Uterus (tissue), 2 donors: ENCODE results near the gene ATN1.

Experiments used
- POLR2A ChIP-seq, 2 donors: fragments of 450-650 bp; IDR thresholded peaks; one replicate each; pipeline ENCODE4 v1.6.1; 2016; ENCODE audit warnings: antibody characterized with exemption in 2 of 2, mild to moderate bottlenecking in 1 of 2, moderate library complexity in 1 of 2
- TF ChIP-seq, protein P1 (sequence below), 4 experiments: fragments of 200-600 bp in 2 of 4; fragments of 450-650 bp in 2 of 4; sonication (generic) in 2 of 4; IDR thresholded peaks; one replicate each; pipeline ENCODE4 v1.5.1; 2016 to 2019; ENCODE audit warnings: antibody characterized with exemption in 4 of 4, mild to moderate bottlenecking in 2 of 4, moderate library complexity in 1 of 4

DNA sequence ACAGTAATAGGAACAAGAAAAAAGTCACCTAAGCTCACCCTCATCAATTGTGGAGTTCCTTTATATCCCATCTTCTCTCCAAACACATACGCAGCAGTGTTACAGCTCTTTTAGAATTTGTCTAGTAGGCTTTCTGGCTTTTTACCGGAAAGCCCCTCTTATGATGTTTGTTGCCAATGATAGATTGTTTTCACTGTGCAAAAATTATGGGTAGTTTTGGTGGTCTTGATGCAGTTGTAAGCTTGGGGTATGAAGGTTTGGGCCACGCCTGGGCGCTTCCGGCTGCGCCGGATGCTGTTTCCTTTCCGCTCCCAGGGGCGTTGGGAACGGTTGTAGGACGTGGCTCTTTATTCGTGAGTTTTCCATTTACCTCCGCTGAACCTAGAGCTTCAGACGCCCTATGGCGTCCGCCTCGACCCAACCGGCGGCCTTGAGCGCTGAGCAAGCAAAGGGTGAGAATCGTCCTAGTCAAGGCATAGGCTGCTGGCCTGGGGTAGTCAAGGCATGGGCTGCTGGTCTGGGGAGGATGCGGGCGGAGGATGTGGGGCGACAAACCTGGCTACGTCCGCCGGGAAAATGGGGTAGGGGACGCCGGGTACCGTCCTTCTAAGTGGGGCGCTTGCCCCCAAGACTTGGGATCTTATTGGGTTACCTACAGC, 16.1 kb downstream of the ATN1 start, which contains the start of the genes C12orf57 and RNU7-1:
- TF ChIP-seq POLR2A (IDR thresholded peaks at IDR 0.05) = peak in 1 of 2 donors; percentile 57
- TF ChIP-seq, protein P1, sequence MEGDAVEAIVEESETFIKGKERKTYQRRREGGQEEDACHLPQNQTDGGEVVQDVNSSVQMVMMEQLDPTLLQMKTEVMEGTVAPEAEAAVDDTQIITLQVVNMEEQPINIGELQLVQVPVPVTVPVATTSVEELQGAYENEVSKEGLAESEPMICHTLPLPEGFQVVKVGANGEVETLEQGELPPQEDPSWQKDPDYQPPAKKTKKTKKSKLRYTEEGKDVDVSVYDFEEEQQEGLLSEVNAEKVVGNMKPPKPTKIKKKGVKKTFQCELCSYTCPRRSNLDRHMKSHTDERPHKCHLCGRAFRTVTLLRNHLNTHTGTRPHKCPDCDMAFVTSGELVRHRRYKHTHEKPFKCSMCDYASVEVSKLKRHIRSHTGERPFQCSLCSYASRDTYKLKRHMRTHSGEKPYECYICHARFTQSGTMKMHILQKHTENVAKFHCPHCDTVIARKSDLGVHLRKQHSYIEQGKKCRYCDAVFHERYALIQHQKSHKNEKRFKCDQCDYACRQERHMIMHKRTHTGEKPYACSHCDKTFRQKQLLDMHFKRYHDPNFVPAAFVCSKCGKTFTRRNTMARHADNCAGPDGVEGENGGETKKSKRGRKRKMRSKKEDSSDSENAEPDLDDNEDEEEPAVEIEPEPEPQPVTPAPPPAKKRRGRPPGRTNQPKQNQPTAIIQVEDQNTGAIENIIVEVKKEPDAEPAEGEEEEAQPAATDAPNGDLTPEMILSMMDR (IDR thresholded peaks at IDR 0.05) = peak in 1 of 4 experiments; percentile 9
